Smooth muscle cell (in vitro differentiated cells): ENCODE measurements around the gene NTRK3. TPM values are rescaled to one million over a fixed set of nuclear protein-coding genes. Genes with fewer than 3 reads are reported as not detected.

Experiments used
- DNase-seq: peaks from one replicate; lab custom pipeline; 2025; ENCODE audit not compliant: unreplicated experiment; lab: John Stamatoyannopoulos, UW
- H2AFZ ChIP-seq: fragments of 200-600 bp; sonication (generic); 2 replicates; pipeline ENCODE4 v1.6.0; 2016; ENCODE audit warnings: antibody characterized with exemption, low read depth, mild to moderate bottlenecking
- H3F3A ChIP-seq: fragments of 200-600 bp; sonication (generic); 2 replicates; pipeline ENCODE4 v1.6.0; 2017; ENCODE audit warnings: antibody characterized with exemption, low read depth
- H3K27ac ChIP-seq: fragments of 200-600 bp; sonication (generic); 2 replicates; pipeline ENCODE4 v1.5.1; 2016; ENCODE audit warnings: low read depth, mild to moderate bottlenecking
- H3K27me3 ChIP-seq: fragments of 200-600 bp; sonication (generic); 2 replicates; pipeline ENCODE4 v1.6.1; 2016; ENCODE audit warnings: low read depth, mild to moderate bottlenecking
- H3K36me3 ChIP-seq: fragments of 200-600 bp; sonication (generic); 2 replicates; pipeline ENCODE4 v1.5.1; 2016; ENCODE audit warnings: low read depth
- H3K4me1 ChIP-seq: fragments of 200-600 bp; sonication (generic); 2 replicates; pipeline ENCODE4 v1.5.1; 2016; ENCODE audit warnings: low read depth
- H3K4me2 ChIP-seq: fragments of 200-600 bp; sonication (generic); 2 replicates; pipeline ENCODE4 v1.6.0; 2016; ENCODE audit warnings: mild to moderate bottlenecking
- H3K4me3 ChIP-seq: fragments of 200-600 bp; sonication (generic); 2 replicates; pipeline ENCODE4 v1.5.1; 2016; ENCODE audit warnings: mild to moderate bottlenecking
- H3K79me2 ChIP-seq: fragments of 200-600 bp; sonication (generic); 2 replicates; pipeline ENCODE4 v1.6.0; 2016; ENCODE audit warnings: low read depth, mild to moderate bottlenecking
- H3K9ac ChIP-seq: fragments of 200-600 bp; sonication (generic); 2 replicates; pipeline ENCODE4 v1.6.0; 2016; ENCODE audit warnings: low read depth
- H3K9me3 ChIP-seq: fragments of 200-600 bp; sonication (generic); replicated peaks from 2 replicates; pipeline ENCODE4 v1.5.1; 2016; ENCODE audit warnings: low read depth
- H4K20me1 ChIP-seq: fragments of 200-600 bp; sonication (generic); 2 replicates; pipeline ENCODE4 v1.6.0; 2016; ENCODE audit warnings: low read depth
- WGBS: methylation state at CpG from one replicate; pipeline ENCODE4 v1.1.7; 2016; ENCODE audit warnings: low lambda C conversion rate; 5-methylcytosine and 5-hydroxymethylcytosine counted together
- polyA plus RNA-seq: library from polyadenylated mRNA; unstranded; fragments of >200 nt; fragmentation: Nextera tagmentation; extraction: Ambion mirVana; gene quantifications from 2 replicates; pipeline ENCODE4 v1.2.1, GENCODE V29; 2016
- total RNA-seq: library from RNA; depleted of rRNA; stranded (reverse); fragments of >200 nt; gene quantifications from 2 replicates; pipeline ENCODE4 v1.2.3, GENCODE V29; 2014
- TF ChIP-seq, protein P1 (sequence below): fragments of 200-600 bp; sonication (generic); IDR thresholded peaks from 2 replicates; pipeline ENCODE4 v1.5.1; 2017; ENCODE audit warnings: borderline replicate concordance, mild to moderate bottlenecking, antibody characterized with exemption; ENCODE audit not compliant: insufficient read depth, poor library complexity, severe bottlenecking

The NTRK3 gene
- total and polyA plus RNA-seq, 2 experiments from 2014 or later: 3.3 to 3.5 TPM

DNA sequence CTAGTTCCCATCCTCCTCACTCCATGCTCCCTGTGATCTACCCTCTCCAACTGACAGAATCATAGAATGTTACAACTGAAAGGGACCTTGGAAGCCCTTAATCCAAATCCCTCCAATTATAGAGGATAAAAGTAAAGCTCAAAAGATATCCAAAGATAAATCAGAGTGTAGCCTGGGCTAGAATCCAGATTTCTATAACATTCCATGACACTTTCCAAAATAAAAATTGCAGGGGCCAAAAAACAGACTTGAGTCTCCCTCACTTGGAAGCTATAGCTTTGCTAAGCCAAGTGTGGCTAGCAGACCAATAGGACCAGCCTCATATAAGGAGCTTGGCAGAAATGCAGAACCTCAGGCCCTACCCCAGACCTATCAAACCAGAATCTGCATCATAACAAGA is 148.1 kb downstream of the NTRK3 start:
- Histone ChIP-seq H3F3A (peaks cover 1% of the 10 kb centered on the region), H3K79me2 (no peaks in the 10 kb centered on the region), H3K36me3 (no peaks in the 10 kb centered on the region), H3K9ac (no peak overlapping the region), H3K4me2 (no peak overlapping the region), H2AFZ (no peak overlapping the region), H3K27ac (no peak overlapping the region), H3K9me3 (no peaks in the 10 kb centered on the region), H3K27me3 (no peaks in the 10 kb centered on the region), H3K4me1 (no peaks in the 10 kb centered on the region), H3K4me3 (no peak overlapping the region), H4K20me1 (no peaks in the 10 kb centered on the region)
- no peak for DNase-seq
- TF ChIP-seq, protein P1, sequence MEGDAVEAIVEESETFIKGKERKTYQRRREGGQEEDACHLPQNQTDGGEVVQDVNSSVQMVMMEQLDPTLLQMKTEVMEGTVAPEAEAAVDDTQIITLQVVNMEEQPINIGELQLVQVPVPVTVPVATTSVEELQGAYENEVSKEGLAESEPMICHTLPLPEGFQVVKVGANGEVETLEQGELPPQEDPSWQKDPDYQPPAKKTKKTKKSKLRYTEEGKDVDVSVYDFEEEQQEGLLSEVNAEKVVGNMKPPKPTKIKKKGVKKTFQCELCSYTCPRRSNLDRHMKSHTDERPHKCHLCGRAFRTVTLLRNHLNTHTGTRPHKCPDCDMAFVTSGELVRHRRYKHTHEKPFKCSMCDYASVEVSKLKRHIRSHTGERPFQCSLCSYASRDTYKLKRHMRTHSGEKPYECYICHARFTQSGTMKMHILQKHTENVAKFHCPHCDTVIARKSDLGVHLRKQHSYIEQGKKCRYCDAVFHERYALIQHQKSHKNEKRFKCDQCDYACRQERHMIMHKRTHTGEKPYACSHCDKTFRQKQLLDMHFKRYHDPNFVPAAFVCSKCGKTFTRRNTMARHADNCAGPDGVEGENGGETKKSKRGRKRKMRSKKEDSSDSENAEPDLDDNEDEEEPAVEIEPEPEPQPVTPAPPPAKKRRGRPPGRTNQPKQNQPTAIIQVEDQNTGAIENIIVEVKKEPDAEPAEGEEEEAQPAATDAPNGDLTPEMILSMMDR: no peak

DNA sequence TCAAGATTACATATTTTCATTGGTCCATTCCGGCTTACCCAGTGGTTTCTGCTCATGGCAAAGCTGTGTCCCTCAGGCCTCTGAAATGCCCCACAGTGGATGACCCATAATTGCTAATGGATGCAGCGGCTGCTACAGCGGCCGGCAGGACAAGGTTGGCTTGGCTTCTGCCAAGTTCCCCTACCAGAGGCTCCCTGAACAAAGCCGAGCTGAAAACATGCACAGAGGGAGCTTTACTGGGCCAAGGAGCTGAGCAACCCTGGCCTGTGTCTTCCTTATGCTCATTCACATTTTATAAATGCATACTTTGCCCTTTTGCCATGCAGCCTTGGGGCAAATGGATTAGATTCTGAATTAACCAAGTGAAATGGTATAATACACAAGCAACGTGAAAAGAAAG is 150.5 kb downstream of the NTRK3 start:
- TF ChIP-seq, protein P1: no peak
- no peak for DNase-seq
- WGBS: 91% methylated on average over 6 of the region's 6 CpGs

DNA sequence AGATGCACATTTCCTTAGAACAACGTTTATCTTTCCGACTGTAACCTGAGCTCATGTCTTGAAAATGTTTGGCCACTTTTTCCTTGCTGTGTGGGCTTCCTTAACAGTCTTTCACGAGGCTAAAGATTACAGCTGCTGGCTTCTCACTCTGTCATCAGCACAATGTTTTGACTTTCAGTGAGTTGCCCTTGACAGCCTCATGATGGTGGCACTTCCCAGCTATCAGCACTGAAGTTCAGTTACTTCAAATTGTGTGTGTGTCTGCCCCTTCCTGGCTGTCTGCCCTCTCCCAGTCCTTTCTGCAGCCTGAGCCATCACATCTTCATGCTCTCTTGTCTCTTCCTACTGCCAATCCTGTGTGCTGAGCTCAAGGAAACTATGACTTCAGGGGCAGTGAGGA is 152.2 kb downstream of the NTRK3 start:
- Histone ChIP-seq H3K4me3 (no peak overlapping the region), H3K9me3 (no peaks in the 10 kb centered on the region), H3K9ac (no peak overlapping the region), H3F3A (no peaks in the 10 kb centered on the region), H3K79me2 (no peaks in the 10 kb centered on the region), H2AFZ (no peak overlapping the region), H4K20me1 (no peaks in the 10 kb centered on the region), H3K27ac (no peak overlapping the region), H3K4me1 (no peaks in the 10 kb centered on the region), H3K4me2 (no peak overlapping the region), H3K27me3 (no peaks in the 10 kb centered on the region), H3K36me3 (no peaks in the 10 kb centered on the region)
- no peak for DNase-seq
- WGBS: 46% methylated on average over 3 of the region's 3 CpGs
- TF ChIP-seq, protein P1: no peak

More for the DNA sequence above, 150.5 kb downstream of the NTRK3 start:
- Histone ChIP-seq H3K4me2 (no peak overlapping the region), H3K36me3 (no peaks in the 10 kb centered on the region), H3K9me3 (no peaks in the 10 kb centered on the region), H2AFZ (no peak overlapping the region), H3K4me1 (no peaks in the 10 kb centered on the region), H3K27me3 (no peaks in the 10 kb centered on the region), H3K4me3 (no peak overlapping the region), H4K20me1 (no peaks in the 10 kb centered on the region), H3F3A (no peaks in the 10 kb centered on the region), H3K79me2 (no peaks in the 10 kb centered on the region), H3K9ac (no peak overlapping the region), H3K27ac (no peak overlapping the region)

DNA sequence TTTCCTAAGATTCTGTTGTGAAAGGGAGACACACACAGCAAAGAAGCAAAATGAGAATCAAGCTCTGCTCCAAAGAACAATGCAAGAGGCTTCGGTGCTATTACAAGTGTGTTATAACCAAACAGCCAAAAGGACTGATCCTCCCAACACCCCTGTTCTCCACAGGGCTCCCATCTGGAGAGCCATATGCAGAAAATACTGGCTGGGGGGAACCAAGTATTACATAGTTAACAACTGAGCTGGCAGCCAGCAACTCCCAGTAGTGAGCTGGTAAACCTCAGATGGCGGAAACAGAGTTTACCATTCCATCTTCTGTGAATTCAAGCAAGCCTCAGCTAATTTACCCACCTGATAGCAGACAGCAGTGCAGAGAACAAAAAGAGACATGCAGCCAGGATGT is 156.4 kb downstream of the NTRK3 start:
- Histone ChIP-seq H2AFZ (no peak overlapping the region), H3K4me1 (no peaks in the 10 kb centered on the region), H3K9ac (no peak overlapping the region), H3K4me3 (no peak overlapping the region), H3K27me3 (peaks cover 4% of the 10 kb centered on the region), H3K79me2 (no peaks in the 10 kb centered on the region), H3K36me3 (no peaks in the 10 kb centered on the region), H4K20me1 (no peaks in the 10 kb centered on the region), H3K9me3 (no peaks in the 10 kb centered on the region), H3K4me2 (no peak overlapping the region), H3F3A (no peaks in the 10 kb centered on the region), H3K27ac (no peak overlapping the region)
- no peak for DNase-seq
- WGBS: 59% methylated on average over 2 of the region's 2 CpGs
- TF ChIP-seq, protein P1: no peak
